Pancreas (tissue), 10 donors: ENCODE results near the gene PCNP. TPM values are rescaled to one million over a fixed set of nuclear protein-coding genes. Genes with fewer than 3 reads are reported as not detected.

Source experiments
- ATAC-seq, 4 donors: fragments of 200-7000 bp; cut with Tn5 transposase; one replicate each; pipeline versions ENCODE4 v1.8.0 to v1.9.1; 2020; ENCODE audit warnings: mild to moderate bottlenecking in 4 of 4, moderate library complexity in 4 of 4
- DNase-seq, 6 donors: peaks; one replicate each; pipeline ENCODE4 v3.0.0-alpha.2; 2020
- FAIRE-seq: peaks from 2 replicates; lab custom pipeline; 2012; peaks lifted over from hg19 to GRCh38; lab: Jason Lieb, UNC
- H3K27ac ChIP-seq, 4 donors: fragments of 200-600 bp; sonication (generic); 1 replicate in 3 of 4; 2 replicates in 1 of 4; pipeline versions ENCODE4 v1.5.0 to v1.8.0; 2020
- H3K27me3 ChIP-seq, 4 donors: fragments of 200-600 bp; one replicate each; pipeline ENCODE4 v1.8.0; 2021
- H3K36me3 ChIP-seq, 3 donors: fragments of 200-600 bp; sonication (generic) in 1 of 3; one replicate each; pipeline versions ENCODE4 v1.5.0 to v1.8.0; 2020 to 2021
- H3K4me1 ChIP-seq, 3 donors: fragments of 200-600 bp; one replicate each; pipeline ENCODE4 v1.8.0; 2021
- H3K4me3 ChIP-seq, 4 donors: fragments of 200-600 bp; sonication (generic) in 2 of 4; one replicate each; pipeline versions ENCODE4 v1.5.0 to v1.8.0; 2020 to 2021
- H3K9me3 ChIP-seq, 4 donors: fragments of 200-600 bp; one replicate each; pipeline ENCODE4 v1.8.0; 2021
- WGBS, 2 donors: extraction: QIAGEN DNeasy Blood & Tissue Kit; methylation state at CpG; one replicate each; pipeline ENCODE4 v1.1.7; 2013; 5-methylcytosine and 5-hydroxymethylcytosine counted together
- intact Hi-C, 3 donors: fragments of 100-400 bp; cut with DNase I; formaldehyde crosslinking; loops; one replicate each; pipeline versions ENCODE4 v1.11.1 to v1.14.2; 2022
- polyA plus RNA-seq, 2 donors: library from polyadenylated mRNA; stranded (reverse); fragments of 200-250 nt; gene quantifications; one replicate each; pipeline ENCODE4 v1.2.3, GENCODE V29; 2013
- total RNA-seq, 6 donors: library from RNA; stranded (reverse); fragmentation: NEBNext Ultra II Directional in 4 of 6; extraction: Animal tissue kit (Norgen Biotek cat#: 25700) in 4 of 6; gene quantifications; one replicate each; pipeline versions ENCODE4 v1.2.1 to v1.2.4, GENCODE V29; 2021 to 2023
- TF ChIP-seq, protein P1 (sequence below), 4 donors: fragments of 200-600 bp; sonication (generic) in 3 of 4; IDR thresholded peaks; one replicate each; pipeline versions ENCODE4 v1.5.0 to v1.8.0; 2021; ENCODE audit warnings: antibody characterized with exemption in 4 of 4
- donor health status: healthy with polysubstance abuse.
- donor health status: DM: no; HTN: no; CAD: no; lungs with moderate emphysema.
- donor health status: DM: no; HTN: no; CAD: no.
- donor health status: control.
- donor health status: control.
- donor health status: Bipolar disorder and iron deficiency.
- donor health status: DM: yes; HTN: yes; CAD: no.
- donor health status: DM: no; HTN: no; CAD: no.
- donor health status: DM: no; HTN: no; CAD: no.
- donor health status: DM: yes; HTN: yes; CAD: no.

The PCNP gene
- 10 to 100 TPM; 50.7 to 71.2 (median 65.5) TPM for total RNA-seq
- polyA plus RNA-seq = 10 to 100 TPM; 35.5 to 66.1 TPM

DNA sequence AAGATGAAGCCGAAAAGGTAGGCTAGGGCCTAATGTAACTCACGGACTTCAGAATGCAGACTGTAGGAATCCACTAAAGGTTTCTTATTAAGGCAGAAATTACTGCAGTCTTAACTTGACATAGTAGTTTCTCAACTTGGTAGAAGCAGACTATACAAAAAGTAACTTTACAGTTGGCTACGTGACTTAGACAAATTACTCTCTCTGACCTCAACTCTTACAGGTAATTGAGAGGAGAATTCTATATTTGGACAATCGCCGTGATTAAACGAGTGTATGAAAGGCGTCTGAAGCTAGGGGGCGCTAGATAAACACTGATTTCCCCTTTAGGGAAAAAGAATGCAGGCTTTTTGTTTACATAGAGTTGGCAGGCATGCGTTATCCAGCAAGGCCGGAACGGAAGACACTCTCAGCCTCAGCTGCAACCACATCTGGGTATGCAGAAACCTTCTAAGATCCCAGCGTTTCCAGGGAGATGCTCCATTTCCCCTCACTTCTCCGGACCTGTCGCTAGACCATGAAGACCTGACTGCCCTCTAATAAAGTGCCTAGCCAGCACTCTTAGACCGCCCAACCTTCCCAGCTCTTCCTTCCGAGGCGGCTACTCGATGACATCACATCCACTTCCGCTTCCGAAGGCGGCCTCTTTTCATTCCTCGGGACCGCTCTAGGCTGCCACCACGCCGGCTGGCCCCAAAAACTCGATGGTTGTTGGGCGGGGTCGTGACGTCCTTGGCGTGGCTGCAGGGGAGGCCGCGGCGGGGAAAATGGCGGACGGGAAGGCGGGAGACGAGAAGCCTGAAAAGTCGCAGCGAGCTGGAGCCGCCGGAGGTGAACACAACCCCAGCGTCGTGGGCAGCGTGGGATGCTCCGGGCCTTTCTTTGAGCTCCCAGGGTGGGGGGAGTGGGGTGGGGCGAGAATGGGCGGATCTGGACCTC lies at the start of gene PCNP:
TSS of gene PCNP (plus strand) at position 732 of the 939 bp plus-strand sequence. CDS start at position 768, 36 bp downstream.
- Histone ChIP-seq H3K4me3 (peak within 1 kb of the TSS; percentile 74 to 90 (median 88)), H3K36me3 (no peaks in the 10 kb centered on the region), H3K27me3 (no peaks in the 10 kb centered on the region), H3K4me1 (peaks cover 4 to 18% (median 16%) of the 10 kb centered on the region in 3 donors), H3K27ac (peak within 1 kb of the TSS; percentile 94 to 99 (median 97)), H3K9me3 (no peaks in the 10 kb centered on the region)
- 1 to 2% methylated on average over 47 of the region's 47 CpGs for WGBS, 2 donors
- DNase-seq (peak; percentile 96 to 99 (median 98)), FAIRE-seq (peak; percentile 95), ATAC-seq (peak; percentile 92 to 98 (median 94))
- intact Hi-C loops = no loop called here
- TF ChIP-seq, protein P1, sequence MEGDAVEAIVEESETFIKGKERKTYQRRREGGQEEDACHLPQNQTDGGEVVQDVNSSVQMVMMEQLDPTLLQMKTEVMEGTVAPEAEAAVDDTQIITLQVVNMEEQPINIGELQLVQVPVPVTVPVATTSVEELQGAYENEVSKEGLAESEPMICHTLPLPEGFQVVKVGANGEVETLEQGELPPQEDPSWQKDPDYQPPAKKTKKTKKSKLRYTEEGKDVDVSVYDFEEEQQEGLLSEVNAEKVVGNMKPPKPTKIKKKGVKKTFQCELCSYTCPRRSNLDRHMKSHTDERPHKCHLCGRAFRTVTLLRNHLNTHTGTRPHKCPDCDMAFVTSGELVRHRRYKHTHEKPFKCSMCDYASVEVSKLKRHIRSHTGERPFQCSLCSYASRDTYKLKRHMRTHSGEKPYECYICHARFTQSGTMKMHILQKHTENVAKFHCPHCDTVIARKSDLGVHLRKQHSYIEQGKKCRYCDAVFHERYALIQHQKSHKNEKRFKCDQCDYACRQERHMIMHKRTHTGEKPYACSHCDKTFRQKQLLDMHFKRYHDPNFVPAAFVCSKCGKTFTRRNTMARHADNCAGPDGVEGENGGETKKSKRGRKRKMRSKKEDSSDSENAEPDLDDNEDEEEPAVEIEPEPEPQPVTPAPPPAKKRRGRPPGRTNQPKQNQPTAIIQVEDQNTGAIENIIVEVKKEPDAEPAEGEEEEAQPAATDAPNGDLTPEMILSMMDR (IDR thresholded peaks at IDR 0.05) = peak; percentile 61 to 87 (median 80)

GRCh38 chr3:101527441-101527840 lies 46.5 kb upstream of the PCNP start:
- intact Hi-C loops = no loop called here
- no peak for FAIRE-seq

GRCh38 chr3:101527906-101528305 lies 46.1 kb upstream of the PCNP start:
- H3K36me3 ChIP-seq = no peaks in the 10 kb centered on the region
- no peak overlapping the region for H3K27ac ChIP-seq
- WGBS, 2 donors = 11 to 17% methylated on average over 1 of the region's 1 CpG
- TF ChIP-seq, protein P1 (IDR thresholded peaks at IDR 0.05) = no peak
- no peak for FAIRE-seq
- H3K9me3 ChIP-seq = no peaks in the 10 kb centered on the region
- ATAC-seq = no peak
- no peaks in the 10 kb centered on the region for H3K27me3 ChIP-seq
- no peak overlapping the region for H3K4me3 ChIP-seq
- intact Hi-C loops = no loop called here
- no peaks in the 10 kb centered on the region for H3K4me1 ChIP-seq
- DNase-seq = no peak

More at GRCh38 chr3:101527441-101527840, 46.5 kb upstream of the PCNP start:
- no peaks in the 10 kb centered on the region for H3K36me3 ChIP-seq
- ATAC-seq (no peak), DNase-seq (no peak)
- WGBS, 2 donors = 69 to 83% methylated on average over 4 of the region's 4 CpGs
- H3K9me3 ChIP-seq = no peaks in the 10 kb centered on the region
- no peaks in the 10 kb centered on the region for H3K27me3 ChIP-seq
- TF ChIP-seq, protein P1 (IDR thresholded peaks at IDR 0.05) = no peak
- H3K4me1 ChIP-seq = no peaks in the 10 kb centered on the region
- no peak overlapping the region for H3K4me3 ChIP-seq
- no peak overlapping the region for H3K27ac ChIP-seq

GRCh38 chr3:101529816-101530685 lies 43.9 kb upstream of the PCNP start:
- TF ChIP-seq, protein P1 (IDR thresholded peaks at IDR 0.05) = no peak
- no peaks in the 10 kb centered on the region for H3K4me1 ChIP-seq
- 69 to 75% methylated on average over 4 of the region's 4 CpGs for WGBS, 2 donors
- no peaks in the 10 kb centered on the region for H3K36me3 ChIP-seq
- FAIRE-seq (no peak), DNase-seq (no peak), ATAC-seq (no peak)
- H3K27ac ChIP-seq = no peak overlapping the region
- intact Hi-C loops = no loop called here
- H3K9me3 ChIP-seq = no peaks in the 10 kb centered on the region
- H3K4me3 ChIP-seq = no peak overlapping the region
- no peaks in the 10 kb centered on the region for H3K27me3 ChIP-seq
